NCI-H748 (cell line): ENCODE measurements around the gene FAM81B.

Experiments used
- DNase-seq: peaks from one replicate; lab custom pipeline; 2025; ENCODE audit not compliant: unreplicated experiment; lab: John Stamatoyannopoulos, UW

FAM81B gene

DNA sequence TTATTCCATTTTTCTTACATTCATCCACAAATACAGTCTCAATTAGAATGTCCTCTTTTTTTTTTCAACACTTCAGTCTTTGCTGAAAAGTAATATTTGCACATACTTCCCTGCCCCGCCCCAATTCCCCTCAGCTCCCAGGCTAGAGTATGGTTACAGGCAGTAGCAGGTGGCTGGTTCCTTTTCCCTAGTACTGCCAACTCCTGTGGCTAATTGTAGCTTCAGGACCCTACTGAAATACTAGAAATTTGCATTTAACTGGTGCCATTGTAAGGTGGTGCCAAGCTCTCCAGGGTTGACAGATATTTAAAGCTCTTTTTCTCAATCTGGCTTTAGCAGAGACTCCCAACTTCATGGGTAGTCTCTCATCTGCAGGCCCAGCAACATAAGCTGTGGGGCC, 80.3 kb downstream of the FAM81B start:
- DNase-seq: no peak

GRCh38 chr5:95471942-95472341, 80.8 kb downstream of the FAM81B start:
- DNase-seq: no peak

DNA sequence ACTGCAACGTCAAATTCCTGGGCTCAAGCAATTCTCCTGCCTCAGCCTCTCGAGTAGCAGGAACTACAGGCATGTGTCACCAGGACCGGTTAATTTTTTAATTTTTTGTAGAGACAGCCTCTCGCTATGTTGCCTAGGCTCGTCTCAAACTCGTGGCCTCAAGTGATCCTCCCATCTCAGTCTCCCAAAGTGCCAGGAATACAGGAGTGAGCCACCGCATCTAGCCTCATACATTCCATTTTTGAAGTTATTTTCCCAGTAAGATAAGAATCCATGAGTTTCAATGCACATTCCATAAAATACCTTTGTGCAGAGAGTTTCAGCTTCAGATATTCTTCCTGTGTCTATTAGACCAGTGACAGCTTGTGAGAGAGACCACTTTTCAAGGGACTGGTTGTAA, 93.3 kb downstream of the FAM81B start:
- no peak for DNase-seq

GRCh38 chr5:95486191-95486590, 95.0 kb downstream of the FAM81B start:
- DNase-seq: no peak

DNA sequence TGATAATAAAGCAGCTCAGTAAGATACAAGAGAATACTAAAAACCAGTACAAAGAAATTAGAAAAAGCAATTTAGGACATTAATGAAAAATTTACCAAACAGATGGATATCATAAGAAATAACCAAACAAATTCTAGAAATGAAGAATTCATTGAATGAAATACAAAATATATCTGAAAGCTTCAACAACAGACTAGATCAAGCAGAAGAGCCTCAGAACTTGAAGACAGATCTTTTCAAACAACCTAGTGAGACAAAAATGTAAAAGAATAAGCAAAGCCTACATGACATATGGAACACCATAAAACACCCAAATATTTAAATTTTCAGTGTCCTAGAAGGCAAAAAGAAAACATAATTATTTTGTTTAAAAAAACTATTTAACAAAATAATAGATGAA, 96.7 kb downstream of the FAM81B start:
- DNase-seq: no peak
